Activated B cell treated with CpG ODN at 0.5 μM for 24 hours (primary cell): Measurements from ENCODE around the gene FUT1. TPM values are rescaled to one million over a fixed set of nuclear protein-coding genes. Genes with fewer than 3 reads are reported as not detected.

Experiments
- ATAC-seq: fragments of 200-7000 bp; cut with Tn5 transposase; one replicate; pipeline ENCODE4 v1.10.0; 2021; ENCODE audit warnings: low read depth, mild to moderate bottlenecking, moderate library complexity
- CTCF ChIA-PET: fragments of 350-600 bp; sonication (Branson Sonifier 250); formaldehyde crosslinking; loops from one replicate; lab custom pipeline; 2021; ENCODE audit warnings: antibody characterized with exemption; lab: Charles Lee
- POLR2A ChIA-PET: fragments of 350-600 bp; sonication (Branson Sonifier 250); formaldehyde crosslinking; loops from one replicate; lab custom pipeline; 2021; ENCODE audit warnings: antibody characterized with exemption; lab: Charles Lee
- DNase-seq: peaks from one replicate; pipeline ENCODE4 v3.0.0; 2022
- H3K27ac Mint-ChIP-seq: one replicate; pipeline ENCODE4 v1.8.0; 2020; ENCODE audit warnings: mixed read lengths
- H3K27me3 Mint-ChIP-seq: one replicate; pipeline ENCODE4 v1.8.0; 2021; ENCODE audit warnings: mixed read lengths
- H3K36me3 Mint-ChIP-seq: one replicate; pipeline ENCODE4 v1.8.0; 2021; ENCODE audit warnings: low read depth, mixed read lengths
- H3K4me1 Mint-ChIP-seq: one replicate; pipeline ENCODE4 v1.8.0; 2021; ENCODE audit warnings: mixed read lengths
- H3K4me3 Mint-ChIP-seq: one replicate; pipeline ENCODE4 v1.8.0; 2020; ENCODE audit warnings: mild to moderate bottlenecking, mixed read lengths
- H3K9me3 Mint-ChIP-seq: one replicate; pipeline ENCODE4 v1.8.0; 2020; ENCODE audit warnings: mixed read lengths
- CTCF ChIP-seq: fragments of 200-600 bp; IDR thresholded peaks from one replicate; pipeline ENCODE4 v1.8.0; 2022; ENCODE audit warnings: antibody characterized with exemption, mild to moderate bottlenecking
- intact Hi-C: fragments of 100-400 bp; cut with micrococcal nuclease; formaldehyde crosslinking; loops from one replicate; pipeline ENCODE4 v1.15.1; 2024
- total RNA-seq: library from RNA; stranded (reverse); gene quantifications from 2 replicates; pipeline ENCODE4 v1.2.3, GENCODE V29; 2022

FUT1 gene
- total RNA-seq, 1 donor from 2014 or later, result not detected

GRCh38 chr19:48698046-48698445 is 54.4 kb downstream of the FUT1 start:
- intact Hi-C loops, result no loop called here
- Mint-ChIP-seq H3K27ac (no peak overlapping the region), H3K4me3 (no peak overlapping the region), H3K9me3 (no peaks in the 10 kb centered on the region), H3K36me3 (peaks cover 3% of the 10 kb centered on the region), H3K27me3 (peaks cover 16% of the 10 kb centered on the region), H3K4me1 (peaks cover 9% of the 10 kb centered on the region)
- no peak for ATAC-seq
- no peak for TF ChIP-seq CTCF
- no peak for DNase-seq
- ChIA-PET CTCF (no interaction called here), POLR2A (interaction anchor here (0.5 kb wide), 1 partner anchor 497 kb away, joined by 3 read pairs; no protein-coding TSS in a partner anchor)

Other genes starting within 250 kb of the FUT1 start
- 0.60 and 0.66 TPM in 2 replicates for gene LMTK3, start 240.8 kb downstream of the FUT1 start, total RNA-seq
- not detected in 2 replicates for gene SULT2B1, start 200.5 kb downstream of the FUT1 start, total RNA-seq
- gene SPACA4, start 145.9 kb downstream of the FUT1 start, total RNA-seq, result not detected in 2 replicates
- 3.5 and 5.6 TPM in 2 replicates for gene FAM83E, start 137.6 kb downstream of the FUT1 start, total RNA-seq
- 2,427 and 2,762 TPM in 2 replicates for gene RPL18, start 133.5 kb downstream of the FUT1 start, total RNA-seq
- gene SPHK2, start 133.1 kb downstream of the FUT1 start, total RNA-seq, result 38.2 and 48.5 TPM in 2 replicates
- gene DBP, start 115.3 kb downstream of the FUT1 start, total RNA-seq, result 8.7 and 9.2 TPM in 2 replicates
- gene CA11, start 106.5 kb downstream of the FUT1 start, total RNA-seq, result 9.5 and 10.3 TPM in 2 replicates
- gene NTN5, start 79.6 kb downstream of the FUT1 start, total RNA-seq, result 0.54 and 0.71 TPM in 2 replicates
- not detected in 2 replicates for gene FUT2, start 56.7 kb downstream of the FUT1 start, total RNA-seq
- gene MAMSTR, start 32.9 kb downstream of the FUT1 start, total RNA-seq, result 0.37 and 0.78 TPM in 2 replicates
- gene RASIP1, start 12.0 kb downstream of the FUT1 start, total RNA-seq, result 0.07 and 0.12 TPM in 2 replicates
- not detected in 2 replicates for gene IZUMO1, start 5.7 kb downstream of the FUT1 start, total RNA-seq
- not detected in 2 replicates for gene FGF21, start 2.9 kb upstream of the FUT1 start, total RNA-seq
- gene BCAT2, start 58.4 kb upstream of the FUT1 start, total RNA-seq, result 44.0 and 47.8 TPM in 2 replicates
- 2.6 and 2.8 TPM in 2 replicates for gene HSD17B14, start 83.8 kb upstream of the FUT1 start, total RNA-seq
- 5.7 and 6.4 TPM in 2 replicates for gene PLEKHA4, start 116.0 kb upstream of the FUT1 start, total RNA-seq
- 115 and 123 TPM in 2 replicates for gene PPP1R15A, start 119.8 kb upstream of the FUT1 start, total RNA-seq
- gene TULP2, start 146.1 kb upstream of the FUT1 start, total RNA-seq, result not detected in 2 replicates
- 116 and 126 TPM in 2 replicates for gene NUCB1, start 147.7 kb upstream of the FUT1 start, total RNA-seq
- gene DHDH, start 181.1 kb upstream of the FUT1 start, total RNA-seq, result not detected in 2 replicates
- gene BAX, start 202.2 kb upstream of the FUT1 start, total RNA-seq, result 111 and 129 TPM in 2 replicates
- gene FTL, start 212.7 kb upstream of the FUT1 start, total RNA-seq, result 888 and 935 TPM in 2 replicates
- gene GYS1, start 240.7 kb upstream of the FUT1 start, total RNA-seq, result 50.7 and 52.7 TPM in 2 replicates
- 75.6 and 79.4 TPM in 2 replicates for gene RUVBL2, start 241.2 kb upstream of the FUT1 start, total RNA-seq